Lower leg skin (tissue), 4 donors: ENCODE results near the gene SELENOM. TPM values are rescaled to one million over a fixed set of nuclear protein-coding genes. Genes with fewer than 3 reads are reported as not detected.

Experiments
- DNase-seq, 2 donors: peaks; one replicate each; pipeline ENCODE4 v3.0.0-alpha.2; 2019; ENCODE audit warnings: low spot score in 2 of 2
- H3K4me3 ChIP-seq: fragments of 200-600 bp; sonication (generic); 2 replicates; pipeline ENCODE4 v1.5.1; 2017; ENCODE audit warnings: mild to moderate bottlenecking, low read depth; ENCODE audit not compliant: poor library complexity, severe bottlenecking
- POLR2A ChIP-seq, 2 donors: fragments of 450-650 bp; IDR thresholded peaks; one replicate each; pipeline ENCODE4 v1.6.1; 2016 to 2017; ENCODE audit warnings: antibody characterized with exemption in 2 of 2, mild to moderate bottlenecking in 1 of 2, moderate library complexity in 1 of 2
- WGBS, 2 donors: methylation state at CpG; one replicate each; pipeline ENCODE4 v1.1.5; 2018; 5-methylcytosine and 5-hydroxymethylcytosine counted together
- intact Hi-C: fragments of 100-400 bp; cut with DNase I; formaldehyde crosslinking; loops from one replicate; pipeline ENCODE4 v1.15.0; 2023; ENCODE audit warnings: low total_unique reads
- total RNA-seq, 4 donors: library from RNA; depleted of rRNA; stranded (reverse); fragments of >200 nt; gene quantifications; one replicate each; pipeline ENCODE4 v1.1.0, GENCODE V29; 2016
- TF ChIP-seq, protein P1 (sequence below), 3 donors: fragments of 450-650 bp; IDR thresholded peaks; one replicate each; pipeline ENCODE4 v1.5.1; 2016; ENCODE audit warnings: antibody characterized with exemption in 3 of 3, mild to moderate bottlenecking in 3 of 3, moderate library complexity in 2 of 3

SELENOM gene
- total RNA-seq, 4 donors from 2014 or later, result 66.6 to 164 (median 92.8) TPM

DNA sequence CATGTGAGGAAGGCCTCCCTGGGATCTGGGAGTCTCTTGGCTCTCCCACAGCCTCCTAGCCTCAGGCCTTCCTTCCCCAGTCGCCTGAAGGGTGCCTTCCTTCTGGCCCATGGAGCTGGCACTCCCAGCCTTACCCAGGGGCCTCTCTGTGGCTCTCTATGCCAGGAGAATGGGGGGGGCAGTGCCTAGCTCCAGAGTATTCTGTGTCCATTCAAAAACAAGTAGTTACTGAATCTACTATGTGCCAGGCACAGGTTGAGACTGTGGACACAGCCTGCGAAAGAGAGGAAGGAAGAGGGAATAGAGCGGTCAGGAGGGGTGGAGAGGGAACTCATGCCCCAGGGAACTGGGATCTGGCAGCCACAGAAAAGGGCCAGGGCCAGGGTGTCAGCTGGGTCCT is 35.7 kb upstream of the SELENOM start:
- TF ChIP-seq POLR2A (IDR thresholded peaks at IDR 0.05), result no peak
- TF ChIP-seq, protein P1, sequence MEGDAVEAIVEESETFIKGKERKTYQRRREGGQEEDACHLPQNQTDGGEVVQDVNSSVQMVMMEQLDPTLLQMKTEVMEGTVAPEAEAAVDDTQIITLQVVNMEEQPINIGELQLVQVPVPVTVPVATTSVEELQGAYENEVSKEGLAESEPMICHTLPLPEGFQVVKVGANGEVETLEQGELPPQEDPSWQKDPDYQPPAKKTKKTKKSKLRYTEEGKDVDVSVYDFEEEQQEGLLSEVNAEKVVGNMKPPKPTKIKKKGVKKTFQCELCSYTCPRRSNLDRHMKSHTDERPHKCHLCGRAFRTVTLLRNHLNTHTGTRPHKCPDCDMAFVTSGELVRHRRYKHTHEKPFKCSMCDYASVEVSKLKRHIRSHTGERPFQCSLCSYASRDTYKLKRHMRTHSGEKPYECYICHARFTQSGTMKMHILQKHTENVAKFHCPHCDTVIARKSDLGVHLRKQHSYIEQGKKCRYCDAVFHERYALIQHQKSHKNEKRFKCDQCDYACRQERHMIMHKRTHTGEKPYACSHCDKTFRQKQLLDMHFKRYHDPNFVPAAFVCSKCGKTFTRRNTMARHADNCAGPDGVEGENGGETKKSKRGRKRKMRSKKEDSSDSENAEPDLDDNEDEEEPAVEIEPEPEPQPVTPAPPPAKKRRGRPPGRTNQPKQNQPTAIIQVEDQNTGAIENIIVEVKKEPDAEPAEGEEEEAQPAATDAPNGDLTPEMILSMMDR (IDR thresholded peaks at IDR 0.05), result no peak
- intact Hi-C loops, result loop anchor here (10.0 kb wide), 1 partner anchor 508 kb away; the partner anchor contains the start of gene SLC35E4
- no peak overlapping the region for H3K4me3 ChIP-seq
- DNase-seq, result no peak
- 45 to 51% methylated on average over 3 of the region's 3 CpGs for WGBS, 2 donors

DNA sequence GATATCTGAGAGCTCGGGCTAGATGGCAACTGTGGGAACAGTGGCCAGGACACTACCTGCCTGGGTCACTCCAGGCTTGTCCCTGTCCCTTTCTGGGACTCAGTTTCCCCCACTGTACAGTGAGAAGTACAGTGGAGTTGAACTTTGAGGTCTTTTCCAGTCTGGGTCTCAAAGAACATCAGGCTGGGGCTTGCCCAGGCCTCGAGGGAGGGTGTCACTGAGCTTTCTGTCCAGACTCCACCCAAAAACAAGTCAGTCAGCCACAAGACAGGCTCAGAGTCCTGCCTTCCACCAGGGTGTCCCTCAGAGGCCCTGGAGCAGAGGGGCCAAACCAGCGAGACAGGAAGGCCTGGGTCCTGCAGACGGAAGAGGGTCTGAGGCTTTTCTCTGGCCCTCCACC is 34.9 kb upstream of the SELENOM start:
- TF ChIP-seq POLR2A (IDR thresholded peaks at IDR 0.05), result no peak
- TF ChIP-seq, protein P1 (IDR thresholded peaks at IDR 0.05), result no peak
- no peak overlapping the region for H3K4me3 ChIP-seq
- WGBS, 2 donors, result 56 to 64% methylated on average over 4 of the region's 4 CpGs
- intact Hi-C loops, result loop anchor here (10.0 kb wide), 1 partner anchor 507 kb away; the partner anchor contains the start of gene SLC35E4
- DNase-seq, result no peak

DNA sequence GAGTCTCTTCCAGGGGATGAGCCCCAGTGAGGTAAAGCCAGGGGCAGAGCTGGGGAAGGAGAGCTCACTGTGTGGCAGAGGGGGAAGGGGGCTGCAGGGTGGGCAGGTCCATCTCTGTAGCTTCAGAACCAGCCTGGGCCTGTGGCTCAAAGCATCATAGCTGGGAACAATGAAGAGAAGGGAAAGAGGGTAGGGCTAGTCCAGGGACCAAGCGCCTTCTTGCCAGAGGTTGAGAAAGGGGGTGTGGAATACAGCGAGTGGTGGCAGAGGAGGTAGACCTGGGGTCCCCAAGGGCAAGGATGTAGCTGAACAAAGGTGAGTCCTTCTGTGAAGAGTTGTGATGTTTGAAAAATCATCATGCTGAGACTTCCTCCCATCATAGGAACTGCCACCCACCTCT is 34.2 kb upstream of the SELENOM start:
- DNase-seq, result no peak
- intact Hi-C loops, result loop anchor here (10.0 kb wide), 1 partner anchor 507 kb away; the partner anchor contains the start of gene SLC35E4
- 85 to 90% methylated on average over 2 of the region's 2 CpGs for WGBS, 2 donors
- no peak for TF ChIP-seq POLR2A (IDR thresholded peaks at IDR 0.05)
- TF ChIP-seq, protein P1 (IDR thresholded peaks at IDR 0.05), result no peak
- H3K4me3 ChIP-seq, result no peak overlapping the region

DNA sequence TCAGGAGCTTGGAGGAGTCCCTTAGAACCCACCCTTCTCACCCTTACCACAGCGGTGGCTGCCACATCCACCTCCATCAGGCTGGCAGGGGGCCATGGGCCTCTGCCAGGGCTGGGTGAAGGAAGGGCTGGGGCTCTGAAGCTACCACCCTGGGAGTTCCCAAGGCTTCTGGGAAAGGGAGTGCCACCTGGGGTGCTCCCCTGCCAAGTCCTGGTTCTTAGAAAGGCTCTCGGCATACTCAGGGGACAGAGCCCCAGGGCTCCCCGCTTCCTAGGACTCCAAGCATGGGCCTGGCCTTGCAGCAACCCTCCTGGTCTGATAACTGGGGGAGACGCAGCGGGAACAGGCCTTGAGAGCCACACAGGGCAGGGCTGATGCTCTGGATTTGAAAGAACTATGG is 33.4 kb upstream of the SELENOM start:
- 45 to 53% methylated on average over 4 to 5 of the region's 5 CpGs for WGBS, 2 donors
- DNase-seq, result no peak
- intact Hi-C loops, result loop anchor here (10.0 kb wide), 1 partner anchor 506 kb away; the partner anchor contains the start of gene SLC35E4

DNA sequence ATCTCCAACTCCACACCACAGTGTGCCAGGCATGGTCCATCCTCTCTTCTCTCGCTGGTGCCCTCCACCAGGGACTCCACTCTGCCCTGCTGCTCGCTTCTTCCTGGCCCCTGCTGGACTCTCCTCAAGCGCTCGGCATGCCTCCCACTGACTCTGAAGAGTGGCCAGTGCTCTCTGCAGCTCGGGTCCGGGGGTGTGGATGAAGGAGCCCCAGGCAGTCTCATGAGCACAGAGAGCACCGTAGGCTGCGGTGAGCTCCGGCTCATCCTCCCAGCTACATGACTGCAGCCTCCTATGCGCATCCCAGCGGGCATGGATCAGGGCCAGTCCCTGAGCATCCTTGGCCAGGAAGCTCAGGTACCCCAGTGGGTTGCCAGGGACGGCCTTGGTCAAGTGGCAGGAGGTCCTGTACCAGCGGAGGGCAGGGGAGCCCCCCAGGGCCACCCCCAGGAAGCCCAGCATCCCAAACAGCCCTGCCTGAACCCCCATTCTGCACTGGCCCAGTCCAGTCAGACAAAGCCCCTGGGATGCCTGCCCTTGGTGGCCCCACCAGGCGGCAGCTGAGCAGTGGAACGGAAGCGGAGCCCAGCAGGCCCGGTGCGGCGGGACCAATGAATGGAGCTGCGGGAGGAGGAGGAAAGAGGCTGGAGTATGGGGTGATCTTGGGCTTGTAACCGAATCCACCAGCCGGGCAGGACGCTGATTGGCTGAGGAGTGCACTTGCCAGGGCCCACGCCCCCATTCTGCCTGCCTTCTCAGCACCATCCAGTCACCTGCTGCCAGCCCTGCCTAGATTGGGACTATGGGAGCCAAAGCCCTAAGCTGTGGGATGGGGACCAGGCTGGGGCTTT is 32.7 kb upstream of the SELENOM start, which contains the start of gene PLA2G3:
TSS of gene PLA2G3 (minus strand) at position 643 of the 851 bp plus-strand sequence. CDS start at position 489, 154 bp downstream.
- peak in 1 of 2 donors; percentile 37 for DNase-seq
- WGBS, 2 donors, result 23 to 31% methylated on average over 19 to 23 of the region's 24 CpGs
- intact Hi-C loops, result loop anchor here (10.0 kb wide), 1 partner anchor 505 kb away; the partner anchor contains the start of gene SLC35E4
- H3K4me3 ChIP-seq, result no peak within 1 kb of the TSS
- TF ChIP-seq, protein P1 (IDR thresholded peaks at IDR 0.05), result no peak
- TF ChIP-seq POLR2A (IDR thresholded peaks at IDR 0.05), result no peak

More for the DNA sequence above, 33.4 kb upstream of the SELENOM start:
- no peak for TF ChIP-seq POLR2A (IDR thresholded peaks at IDR 0.05)
- TF ChIP-seq, protein P1 (IDR thresholded peaks at IDR 0.05), result no peak
- H3K4me3 ChIP-seq, result no peak overlapping the region
